ENCODE measurements around the gene SMARCA2. TPM values are rescaled to one million over a fixed set of nuclear protein-coding genes. Genes with fewer than 3 reads are reported as not detected.

Gene SMARCA2
- total RNA-seq, 1 donor from 2014 or later = 147 TPM

- Histone ChIP-seq H3K4me1 (no peaks in the 10 kb centered on the region), H3K4me3 (no peak overlapping the region), H3K27ac (no peak overlapping the region), H3K27me3 (ENCODE audit: low read depth) (no peaks in the 10 kb centered on the region), H3K36me3 (peaks cover 18% of the 10 kb centered on the region), H3K9me3 (no peaks in the 10 kb centered on the region)
- TF ChIP-seq CTCF (IDR thresholded peaks at IDR 0.05) = no peak
- intact Hi-C loops (cut with DNase I) = no loop called here
- no peak for ATAC-seq
- no peak for DNase-seq
Observed at GRCh38 chr9:2177121-2177520, 162.0 kb downstream of the SMARCA2 start.

DNA sequence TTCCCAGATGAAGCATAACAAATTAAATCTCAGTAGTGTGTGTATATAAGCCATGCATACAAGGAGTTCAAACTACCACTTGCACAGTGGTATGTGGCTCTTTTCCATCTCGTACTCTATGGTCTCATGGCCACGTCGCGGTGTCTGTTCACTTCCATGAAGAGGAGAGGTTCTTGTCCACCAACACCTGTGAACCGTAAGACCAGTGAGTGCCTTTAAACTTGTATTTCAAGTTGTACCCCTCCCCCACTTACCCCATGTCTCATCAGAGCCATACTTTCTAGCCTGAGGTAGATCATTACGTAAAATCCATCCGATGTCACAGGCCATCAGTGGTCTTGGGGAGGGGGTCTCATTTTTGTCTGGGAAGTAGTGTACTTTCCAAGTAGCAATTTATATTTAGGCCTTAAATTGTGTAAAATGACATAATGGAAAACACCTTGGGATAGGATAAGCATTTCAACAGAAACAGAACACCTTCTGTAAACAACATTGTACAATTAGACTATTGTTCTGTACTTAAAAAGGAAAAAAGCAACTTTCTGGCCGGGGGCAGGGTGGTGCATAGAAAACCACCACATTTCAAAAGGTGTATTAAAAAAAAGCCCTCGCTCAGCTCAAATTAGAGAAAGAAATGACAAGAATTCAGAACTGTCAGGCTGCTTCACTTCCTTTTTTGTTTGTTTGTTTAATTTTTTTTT is 163.0 kb downstream of the SMARCA2 start:
- intact Hi-C loops (cut with DNase I) = no loop called here
- Histone ChIP-seq H3K36me3 (peaks cover 22% of the 10 kb centered on the region), H3K27me3 (ENCODE audit: low read depth) (no peaks in the 10 kb centered on the region), H3K4me3 (no peak overlapping the region), H3K4me1 (no peaks in the 10 kb centered on the region), H3K27ac (no peak overlapping the region), H3K9me3 (no peaks in the 10 kb centered on the region)
- no peak for TF ChIP-seq CTCF (IDR thresholded peaks at IDR 0.05)
- ATAC-seq (no peak), DNase-seq (no peak)

DNA sequence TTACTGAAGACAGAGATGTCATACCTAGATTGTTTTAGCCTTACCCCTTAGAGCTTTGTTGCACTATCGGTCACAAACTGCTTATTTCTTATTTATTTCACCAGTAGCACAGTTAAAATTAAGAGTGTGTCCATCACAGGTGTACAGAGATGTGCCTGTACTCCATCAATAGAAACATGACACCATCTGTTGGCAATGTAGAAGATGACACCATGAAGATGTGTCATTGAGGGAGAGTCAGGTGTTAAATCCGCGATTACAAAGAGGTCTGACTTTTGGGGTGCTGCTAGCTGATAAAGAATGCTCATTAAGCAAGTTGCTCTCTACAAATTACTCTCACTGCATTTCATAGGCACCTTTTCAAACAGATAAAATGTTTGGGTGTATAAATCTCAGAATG is 164.4 kb downstream of the SMARCA2 start:
- DNase-seq = no peak
- no peak for ATAC-seq

GRCh38 chr9:2180154-2180553 is 165.0 kb downstream of the SMARCA2 start:
- Histone ChIP-seq H3K27me3 (ENCODE audit: low read depth) (no peaks in the 10 kb centered on the region), H3K36me3 (peaks cover 35% of the 10 kb centered on the region), H3K27ac (no peak overlapping the region), H3K4me1 (no peaks in the 10 kb centered on the region), H3K9me3 (no peaks in the 10 kb centered on the region), H3K4me3 (no peak overlapping the region)
- DNase-seq = no peak
- TF ChIP-seq CTCF (IDR thresholded peaks at IDR 0.05) = no peak
- no peak for ATAC-seq
- intact Hi-C loops (cut with DNase I) = no loop called here

More for the DNA sequence above, 164.4 kb downstream of the SMARCA2 start:
- Histone ChIP-seq H3K4me1 (no peaks in the 10 kb centered on the region), H3K27ac (no peak overlapping the region), H3K36me3 (peaks cover 29% of the 10 kb centered on the region), H3K9me3 (no peaks in the 10 kb centered on the region), H3K27me3 (ENCODE audit: low read depth) (no peaks in the 10 kb centered on the region), H3K4me3 (no peak overlapping the region)
- TF ChIP-seq CTCF (IDR thresholded peaks at IDR 0.05) = no peak
- intact Hi-C loops (cut with DNase I) = no loop called here

DNA sequence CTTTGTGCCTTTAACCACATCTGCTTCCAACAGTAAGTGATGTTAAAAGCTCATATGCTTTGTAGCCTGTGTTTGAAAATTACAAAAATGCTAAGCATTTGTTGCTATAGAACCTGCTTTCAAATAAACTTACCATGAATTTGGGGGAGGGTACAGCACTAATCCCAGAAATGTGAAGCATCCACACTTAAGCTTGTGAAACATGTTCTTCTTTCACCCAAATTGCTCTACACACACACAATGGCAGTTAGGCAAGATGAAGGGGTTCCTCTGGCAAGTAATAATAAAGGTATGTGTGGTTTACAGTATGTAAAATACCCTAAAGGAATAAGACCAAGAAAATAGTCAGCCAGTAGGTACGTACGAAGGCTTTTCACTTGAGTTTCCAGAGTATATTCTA is 165.6 kb downstream of the SMARCA2 start:
- Histone ChIP-seq H3K9me3 (no peaks in the 10 kb centered on the region), H3K4me3 (no peak overlapping the region), H3K27me3 (ENCODE audit: low read depth) (no peaks in the 10 kb centered on the region), H3K4me1 (no peaks in the 10 kb centered on the region), H3K36me3 (peaks cover 41% of the 10 kb centered on the region), H3K27ac (no peak overlapping the region)
- intact Hi-C loops (cut with DNase I) = no loop called here
- no peak for DNase-seq
- TF ChIP-seq CTCF (IDR thresholded peaks at IDR 0.05) = no peak
- ATAC-seq = no peak

Data from lower lobe of right lung (tissue), 2 donors.